HG03108 (cell line): ENCODE measurements around the gene LAMA2.
"Not testable (repeated sequence)": the region's sequence is repeated elsewhere in the genome, so short reads cannot be mapped to it uniquely, and the experiment has no call there.

Source experiments
- ATAC-seq: cut with Tn5 transposase; IDR thresholded peaks from one replicate; pipeline ENCODE4 v1.9.1; 2021; ENCODE audit warnings: moderate library complexity; ENCODE audit not compliant: unreplicated experiment

Gene LAMA2

GRCh38 chr6:129069006-129069405 is 186.1 kb downstream of the LAMA2 start:
- ATAC-seq: no peak

- ATAC-seq: no peak
Observed at GRCh38 chr6:129073051-129073450, 190.1 kb downstream of the LAMA2 start.

- no peak for ATAC-seq
Observed at GRCh38 chr6:129073691-129074395, 190.9 kb downstream of the LAMA2 start.

GRCh38 chr6:129084406-129084805 is 201.5 kb downstream of the LAMA2 start:
- no peak for ATAC-seq

GRCh38 chr6:129088481-129088880 is 205.5 kb downstream of the LAMA2 start:
- not testable (repeated sequence) for ATAC-seq

- no peak for ATAC-seq
Observed at GRCh38 chr6:129089357-129089756, 206.4 kb downstream of the LAMA2 start.

- ATAC-seq: no peak
Observed at GRCh38 chr6:129094147-129094546, 211.2 kb downstream of the LAMA2 start.

GRCh38 chr6:129096651-129097290 is 213.8 kb downstream of the LAMA2 start:
- ATAC-seq: no peak

GRCh38 chr6:129098061-129098553 is 215.2 kb downstream of the LAMA2 start:
- ATAC-seq: no peak

GRCh38 chr6:129099696-129100095 is 216.8 kb downstream of the LAMA2 start:
- ATAC-seq: no peak

GRCh38 chr6:129100164-129100563 is 217.2 kb downstream of the LAMA2 start:
- ATAC-seq: no peak

- no peak for ATAC-seq
Observed at GRCh38 chr6:129102741-129103140, 219.8 kb downstream of the LAMA2 start.

GRCh38 chr6:129104131-129104530 is 221.2 kb downstream of the LAMA2 start:
- no peak for ATAC-seq

GRCh38 chr6:129104560-129104959 is 221.6 kb downstream of the LAMA2 start:
- no peak for ATAC-seq

- ATAC-seq: no peak
Observed at GRCh38 chr6:129105035-129105434, 222.1 kb downstream of the LAMA2 start.

GRCh38 chr6:129105793-129106192 is 222.9 kb downstream of the LAMA2 start:
- ATAC-seq: no peak

GRCh38 chr6:129108337-129108736 is 225.4 kb downstream of the LAMA2 start:
- no peak for ATAC-seq

- ATAC-seq: no peak
Observed at GRCh38 chr6:129110690-129111343, 227.9 kb downstream of the LAMA2 start.

GRCh38 chr6:129111346-129111745 is 228.4 kb downstream of the LAMA2 start:
- ATAC-seq: no peak

- no peak for ATAC-seq
Observed at GRCh38 chr6:129111853-129112252, 228.9 kb downstream of the LAMA2 start.

GRCh38 chr6:129112591-129112990 is 229.7 kb downstream of the LAMA2 start:
- ATAC-seq: no peak

GRCh38 chr6:129113637-129114036 is 230.7 kb downstream of the LAMA2 start:
- no peak for ATAC-seq
